Diencephalon (tissue), 1 donor: ENCODE measurements around the gene ANKRD6. TPM values are rescaled to one million over a fixed set of nuclear protein-coding genes. Genes with fewer than 3 reads are reported as not detected.

Experiments used
- small RNA-seq: library from RNA; depleted of rRNA; stranded (forward); fragments of <200 nt; gene quantifications from one replicate; pipeline ENCODE3, GENCODE V24; 2014
- total RNA-seq: library from RNA; depleted of rRNA; stranded (reverse); fragments of >200 nt; gene quantifications from one replicate; pipeline ENCODE4 v1.2.3, GENCODE V29; 2014

The ANKRD6 gene
- 66.2 TPM for total RNA-seq

GRCh38 chr6:89432875-89433251 lies at the start of gene ANKRD6:
TSS of gene ANKRD6 (plus strand) at chr6:89433152. CDS start at chr6:89566977, 133,825 bp downstream.

GRCh38 chr6:89412071-89413005 lies 20.6 kb upstream of the ANKRD6 start, which contains the start of gene RRAGD:
TSS of gene RRAGD (minus strand) at chr6:89412273. CDS start at chr6:89411993, 280 bp downstream.

GRCh38 chr6:89638320-89639195 lies 205.6 kb downstream of the ANKRD6 start, which contains the start of gene LYRM2:
TSS of gene LYRM2 (minus strand) at chr6:89638747. CDS start at chr6:89638716, 31 bp downstream.

Small RNAs within 50 kb of the gene (small RNA-seq; reads per million reads assigned to genes)
- gene RN7SL11P = not detected

Other genes starting within 250 kb of the ANKRD6 start
- 0.46 TPM for gene GABRR1, start 215.8 kb upstream of the ANKRD6 start, total RNA-seq
- gene GABRR2, start 117.9 kb upstream of the ANKRD6 start, total RNA-seq = not detected
- 57.2 TPM for gene UBE2J1, start 80.4 kb upstream of the ANKRD6 start, total RNA-seq
- 61.1 TPM for gene RRAGD, start 20.9 kb upstream of the ANKRD6 start, total RNA-seq
- 32.3 TPM for gene LYRM2, start 205.6 kb downstream of the ANKRD6 start, total RNA-seq